Stimulated activated CD8-positive, alpha-beta memory T cell treated with anti-CD3 and anti-CD28 coated beads, Interleukin-7, amount 100 ng/mL, for 48 hours (primary cell): ENCODE data around the gene DMRT2.

Source experiments
- DNase-seq, 2 donors: peaks; one replicate each; pipeline ENCODE4 v3.0.0-alpha.2; 2020; ENCODE audit warnings: low read depth in 1 of 2; ENCODE audit errors: extremely low read depth in 1 of 2

Gene DMRT2

DNA sequence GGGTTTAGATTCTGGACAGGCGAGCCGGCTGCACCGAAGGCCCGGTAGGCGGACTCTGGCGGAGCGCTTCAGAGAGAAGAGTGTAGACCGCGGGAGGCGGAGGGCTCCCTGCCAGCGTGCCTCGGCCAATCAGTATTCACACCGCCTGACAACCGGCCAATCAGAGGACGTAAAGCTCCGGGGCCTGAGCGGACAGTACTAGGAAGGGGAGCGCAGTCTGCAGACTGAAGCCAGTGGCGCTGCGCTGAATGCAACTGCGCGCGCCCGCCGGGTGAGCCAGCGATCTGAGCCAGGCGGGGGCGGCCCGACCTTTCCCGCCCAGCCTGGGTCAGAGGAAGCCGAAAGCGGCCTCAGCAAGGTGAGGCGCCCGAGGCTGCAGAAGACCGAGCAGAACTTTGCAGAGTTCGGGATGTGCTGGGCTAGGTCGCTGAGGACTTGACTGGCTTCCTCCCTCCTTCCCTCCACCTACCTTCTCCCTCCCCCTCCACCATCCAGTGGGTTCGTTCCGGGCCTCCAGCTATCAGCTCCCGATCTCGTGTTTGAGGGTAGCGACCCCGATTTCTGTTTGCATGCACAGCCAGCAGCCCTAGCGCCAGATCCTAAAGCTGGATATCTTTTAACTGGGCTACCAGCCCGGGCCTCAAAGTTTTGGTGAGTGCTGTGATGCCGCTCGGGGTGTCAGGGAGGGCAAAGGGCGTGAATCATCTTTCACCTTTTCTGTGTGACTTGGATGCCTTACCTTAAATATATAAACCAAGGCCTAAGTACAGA is at the start of gene DMRT2:
Gene DMRT2, plus strand, starts transcription at position 233 of the 771 bp plus-strand sequence. CDS start 1,257 bp downstream, outside the sequence.
- DNase-seq = no peak

DNA sequence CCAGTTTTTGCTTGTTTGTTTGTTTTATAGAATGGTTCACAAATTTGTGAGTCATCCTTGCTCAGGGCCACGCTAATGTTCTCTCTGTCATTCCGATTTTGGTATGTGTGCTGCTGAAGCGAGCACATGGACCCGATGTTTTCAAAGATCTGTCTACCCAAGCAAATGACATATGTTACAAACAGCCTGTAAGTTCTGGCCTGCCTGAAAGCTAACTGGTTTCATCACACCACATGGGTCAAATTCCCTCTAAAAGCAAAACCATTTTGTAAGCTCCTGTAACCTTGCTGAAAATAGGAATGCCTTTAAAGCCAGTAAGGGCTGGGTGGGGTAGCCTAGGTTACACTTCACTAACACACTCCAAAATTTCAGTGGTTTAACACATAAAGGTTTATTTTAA is 48.3 kb upstream of the DMRT2 start:
- DNase-seq = no peak

DNA sequence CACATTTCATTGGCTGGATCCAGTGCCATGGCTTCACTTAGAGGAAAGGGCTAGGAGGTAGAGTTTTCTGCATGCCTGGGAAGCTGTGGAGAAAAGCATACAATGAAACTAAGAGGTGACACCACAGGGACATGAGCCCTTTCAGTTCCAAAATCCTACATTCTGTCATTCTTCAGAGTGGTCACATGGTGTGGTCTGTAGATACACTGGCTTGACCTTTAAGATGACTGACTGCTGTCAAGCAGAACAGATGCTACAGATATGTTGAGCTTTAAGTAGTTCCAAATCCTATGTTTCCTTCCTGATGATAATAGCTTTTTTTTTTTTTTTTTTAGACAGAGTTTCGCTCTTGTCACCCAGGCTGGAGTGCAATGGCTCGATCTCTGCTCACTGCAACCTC is 47.5 kb upstream of the DMRT2 start:
- no peak for DNase-seq

DNA sequence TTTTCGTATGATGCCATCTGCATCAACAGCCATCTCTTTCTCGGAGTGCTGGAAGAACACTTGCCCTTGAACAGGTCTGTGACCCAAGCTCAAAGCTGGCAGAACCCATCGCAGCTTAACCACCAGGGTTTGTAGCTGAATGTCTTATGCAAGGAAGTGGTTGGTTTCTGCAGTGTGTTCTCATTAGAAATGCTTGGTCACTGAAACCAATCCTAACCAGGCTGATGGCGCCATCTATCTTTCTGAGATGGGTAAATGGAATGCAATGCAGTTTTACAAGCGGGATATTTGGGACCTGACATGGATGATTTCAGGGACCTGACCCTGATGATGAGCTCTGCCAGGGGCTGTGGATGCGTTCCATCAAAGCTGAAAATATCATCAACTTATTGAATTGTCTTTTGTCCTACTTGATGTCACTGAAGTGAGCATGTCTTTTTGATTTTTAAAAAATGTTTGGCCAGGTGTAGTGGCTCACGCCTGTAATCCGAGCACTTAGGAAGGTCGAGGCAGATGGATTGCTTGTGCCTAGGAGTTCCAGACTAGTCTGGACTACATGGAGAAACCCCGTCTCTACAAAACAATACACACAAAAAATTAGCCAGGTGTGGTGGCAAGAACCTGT is 45.0 kb upstream of the DMRT2 start:
- no peak for DNase-seq

DNA sequence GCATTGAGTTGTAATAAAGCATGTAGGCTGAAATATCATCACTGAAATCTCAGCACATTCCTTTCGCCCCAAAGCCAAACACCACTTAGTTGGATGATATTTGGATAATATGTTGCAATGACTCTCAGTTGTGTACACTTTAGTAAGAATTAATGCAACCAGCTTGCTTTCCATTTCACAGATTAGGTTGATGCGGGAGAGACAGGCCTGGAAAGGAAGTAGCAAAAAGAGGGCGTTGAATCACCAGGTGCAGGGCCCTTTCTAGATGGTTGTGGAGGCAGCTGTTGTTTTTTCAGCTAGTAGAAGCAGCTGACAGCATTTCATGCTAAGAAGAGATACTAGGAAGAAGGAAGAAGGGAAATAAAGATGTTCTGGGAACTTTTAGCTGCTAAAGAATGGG is 42.8 kb upstream of the DMRT2 start:
- DNase-seq = no peak

DNA sequence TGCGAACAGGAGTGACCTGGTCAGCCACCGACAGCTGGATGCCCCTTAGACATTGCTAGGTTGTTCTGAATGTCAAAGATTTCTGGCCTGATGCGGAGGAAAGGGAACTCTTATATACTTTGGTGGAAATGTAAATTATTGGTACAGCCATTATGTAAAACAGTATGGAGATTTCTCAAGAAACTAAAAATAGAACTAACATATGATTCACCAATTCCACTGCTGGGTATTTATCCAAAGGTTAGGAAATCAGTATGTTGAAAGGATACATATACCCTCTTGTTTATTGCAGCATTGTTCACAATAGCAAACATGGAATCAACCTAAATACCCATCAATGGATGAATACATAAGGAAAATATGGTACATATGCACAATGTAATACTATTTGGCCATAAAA is 41.9 kb upstream of the DMRT2 start:
- DNase-seq = no peak

DNA sequence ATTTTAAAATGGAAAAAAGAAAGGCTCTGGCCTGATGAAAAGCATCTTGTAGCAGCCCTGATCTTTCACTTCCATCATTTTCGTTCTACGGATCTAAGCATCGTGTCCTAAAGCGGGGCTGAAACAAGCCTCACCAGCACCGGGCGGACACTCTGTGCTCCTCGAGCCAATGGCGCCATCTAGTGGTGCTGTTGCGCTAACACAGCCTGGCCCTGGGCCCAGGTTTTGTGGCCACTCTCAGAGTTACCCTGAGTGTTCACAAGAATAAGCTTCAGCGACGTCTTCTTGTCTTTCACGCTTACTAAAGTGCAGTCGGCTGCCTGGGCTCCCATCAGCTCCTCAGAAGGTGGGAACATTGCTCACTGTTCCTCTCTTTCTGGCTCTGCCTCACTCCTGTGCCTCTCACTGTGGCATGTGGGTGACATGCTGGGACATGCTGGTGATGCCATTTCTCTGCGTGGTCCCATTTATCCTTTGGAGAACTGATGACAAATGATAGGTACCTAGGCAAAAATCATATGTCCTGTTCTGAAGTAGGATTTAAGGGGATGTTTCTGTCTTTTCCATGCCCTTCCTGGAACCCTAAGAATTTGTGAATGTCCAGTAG is 41.0 kb upstream of the DMRT2 start:
- peak; percentile 27 to 56 for DNase-seq

DNA sequence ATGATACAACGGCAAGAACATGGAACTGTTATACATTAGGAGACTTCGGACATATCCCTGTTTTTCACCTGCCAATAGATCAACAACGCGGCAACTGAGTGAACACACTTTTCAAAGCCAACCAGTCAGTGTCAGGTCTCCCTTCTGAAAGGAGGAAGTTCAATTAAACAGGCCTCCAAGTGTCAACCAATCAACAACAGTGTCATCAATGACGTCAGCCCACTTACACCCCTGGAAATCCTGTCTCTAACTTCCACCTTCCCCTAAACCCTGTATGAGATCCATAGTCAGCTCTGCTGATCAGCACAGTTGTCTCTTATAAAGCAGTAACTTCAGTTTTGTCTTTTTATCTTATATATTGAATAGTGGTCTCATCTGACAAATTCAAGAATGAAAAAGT is 37.1 kb upstream of the DMRT2 start:
- no peak for DNase-seq

DNA sequence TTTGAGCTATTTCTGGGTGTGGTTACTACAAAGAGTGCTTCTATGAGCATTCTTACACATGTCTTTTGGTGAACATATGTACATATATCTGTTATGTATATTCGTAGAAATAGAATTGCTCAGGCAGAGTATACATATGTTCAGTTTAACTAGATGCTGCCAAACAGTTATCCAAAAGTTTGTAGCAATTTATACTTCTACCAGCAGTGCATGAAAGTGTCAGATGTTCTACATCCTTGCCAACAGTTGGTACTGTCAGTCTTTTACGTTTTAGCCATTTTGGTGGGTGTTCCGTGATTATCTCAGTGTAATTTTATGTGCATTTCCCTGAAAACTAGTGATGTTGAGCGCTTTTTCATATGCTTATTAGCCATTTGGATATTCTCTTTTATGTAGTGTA is 35.9 kb upstream of the DMRT2 start:
- DNase-seq = no peak

DNA sequence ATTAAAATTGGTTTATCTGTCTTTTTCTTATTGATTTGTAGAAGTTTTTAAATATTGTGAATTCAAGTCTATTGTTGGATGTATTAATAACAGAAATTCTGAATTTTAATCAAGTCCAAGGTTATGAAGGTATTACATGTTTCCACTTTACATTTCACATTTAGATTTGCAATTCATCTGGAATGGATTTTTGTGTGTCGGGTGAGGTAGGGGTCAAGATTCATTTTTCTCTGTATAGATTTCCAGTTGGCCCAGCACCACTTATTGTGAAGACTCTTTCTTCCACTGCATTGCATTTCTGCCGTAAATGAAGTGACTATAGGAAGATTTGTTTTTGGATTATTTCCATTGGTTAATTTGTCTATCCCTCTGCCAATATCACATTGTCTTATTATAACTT is 35.5 kb upstream of the DMRT2 start:
- DNase-seq = no peak

DNA sequence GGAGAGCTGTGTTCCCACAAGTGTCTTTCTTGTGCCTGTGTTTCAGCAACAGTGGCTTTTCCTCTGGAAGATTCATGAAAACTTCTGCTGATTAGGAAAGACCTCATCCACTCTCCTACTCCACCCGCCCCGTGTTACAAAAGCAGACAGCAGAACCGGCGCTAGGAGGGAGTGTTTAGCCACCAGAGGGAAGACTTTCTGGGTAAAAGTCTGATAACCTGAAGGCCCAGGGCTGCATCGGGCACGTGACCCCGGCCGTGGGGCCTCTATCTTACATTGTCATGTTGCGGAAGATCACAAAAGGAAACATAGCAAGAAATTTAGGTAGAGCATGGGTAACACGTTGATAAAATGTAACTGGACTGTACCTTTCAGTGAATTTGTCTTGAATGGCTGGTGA is 32.0 kb upstream of the DMRT2 start:
- no peak for DNase-seq

DNA sequence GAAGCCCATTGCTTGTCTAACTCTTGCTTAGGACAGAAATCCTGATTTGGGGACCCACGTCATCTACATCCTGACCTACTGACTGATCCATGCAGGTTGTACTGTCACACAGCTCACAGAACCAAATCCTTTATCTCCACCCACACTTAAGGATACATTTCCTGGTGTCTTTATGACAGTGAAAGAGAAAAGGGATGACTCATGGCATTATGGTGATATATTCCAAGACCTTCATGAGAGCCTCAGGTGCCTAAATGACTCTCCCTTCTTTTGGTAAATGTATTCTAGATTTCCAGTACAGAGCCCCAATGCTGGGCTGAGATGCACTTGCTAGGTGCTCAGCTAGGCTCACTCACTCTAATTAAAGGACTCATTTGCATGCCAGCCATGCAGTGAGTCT is 26.0 kb upstream of the DMRT2 start:
- DNase-seq = no peak

DNA sequence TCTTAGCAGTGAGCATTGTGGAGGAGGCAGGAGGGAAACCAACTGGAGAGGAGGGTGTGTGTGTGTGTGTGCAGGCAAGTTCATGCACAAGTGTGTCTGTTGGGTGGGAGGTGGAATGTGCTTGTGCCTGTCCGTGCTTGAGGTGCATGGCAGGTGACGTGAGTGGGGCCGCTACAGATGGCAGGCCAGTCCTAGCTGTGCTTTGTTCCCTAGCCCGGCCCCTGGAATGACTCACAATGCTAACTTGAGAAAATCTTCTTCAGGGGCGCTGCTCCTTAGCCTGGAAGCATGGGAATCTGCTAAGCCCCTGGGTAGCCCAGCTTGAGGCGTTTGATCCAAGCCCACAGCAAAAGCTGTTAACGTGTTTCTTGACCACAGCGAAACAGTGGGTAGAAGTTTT is 25.0 kb upstream of the DMRT2 start:
- DNase-seq = no peak

DNA sequence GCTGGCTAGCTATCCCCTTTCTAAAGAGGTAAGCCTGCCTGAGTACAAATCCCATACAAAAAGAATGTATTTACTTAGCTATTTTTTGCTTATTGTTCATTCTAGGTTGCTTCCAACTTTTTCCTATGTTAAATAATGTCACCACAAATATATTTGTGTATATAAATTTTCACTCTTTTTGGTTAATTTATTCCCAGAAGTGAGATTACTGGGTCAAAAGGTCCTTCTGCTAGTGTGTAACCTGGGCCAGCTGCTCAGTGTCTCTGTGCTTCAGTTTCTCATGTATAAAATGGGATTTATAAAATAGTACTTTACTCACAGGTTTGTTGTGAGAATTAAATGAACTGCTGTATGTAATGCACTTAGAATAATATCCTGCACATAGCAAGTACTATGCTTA is 23.9 kb upstream of the DMRT2 start:
- DNase-seq = no peak

DNA sequence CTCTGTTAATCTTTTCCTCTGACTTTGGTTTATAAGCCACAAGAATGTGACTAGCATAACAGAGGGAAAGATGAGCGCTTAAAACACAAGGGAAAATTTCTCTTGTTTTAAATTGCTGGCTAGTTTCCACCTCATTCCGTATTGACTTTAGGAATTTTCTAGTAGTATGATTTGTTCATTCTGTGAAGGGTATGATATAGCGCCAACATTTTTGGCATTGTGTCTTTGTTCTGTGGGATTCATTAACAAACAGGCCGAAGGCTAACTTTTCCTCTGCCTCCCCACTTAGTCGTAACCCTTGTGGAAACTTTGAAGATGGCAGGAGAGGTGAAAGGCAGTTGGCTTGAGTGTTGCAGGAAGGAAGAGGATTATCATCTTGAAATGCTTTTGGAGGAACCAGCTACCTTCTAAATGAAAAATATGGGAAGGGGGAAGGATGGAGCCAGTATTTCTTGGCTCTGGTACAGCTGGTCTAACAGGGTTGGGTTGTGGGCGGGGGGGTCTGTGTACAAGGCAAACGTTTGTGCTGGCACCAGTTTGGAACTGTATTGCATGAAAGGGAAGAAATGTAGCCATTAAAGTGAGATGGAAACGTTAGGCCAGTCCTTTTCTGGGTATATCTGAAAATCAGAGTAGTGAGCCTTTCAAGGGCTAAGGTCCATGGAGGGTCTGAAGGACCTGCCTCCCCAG is 21.5 kb upstream of the DMRT2 start:
- DNase-seq = no peak

DNA sequence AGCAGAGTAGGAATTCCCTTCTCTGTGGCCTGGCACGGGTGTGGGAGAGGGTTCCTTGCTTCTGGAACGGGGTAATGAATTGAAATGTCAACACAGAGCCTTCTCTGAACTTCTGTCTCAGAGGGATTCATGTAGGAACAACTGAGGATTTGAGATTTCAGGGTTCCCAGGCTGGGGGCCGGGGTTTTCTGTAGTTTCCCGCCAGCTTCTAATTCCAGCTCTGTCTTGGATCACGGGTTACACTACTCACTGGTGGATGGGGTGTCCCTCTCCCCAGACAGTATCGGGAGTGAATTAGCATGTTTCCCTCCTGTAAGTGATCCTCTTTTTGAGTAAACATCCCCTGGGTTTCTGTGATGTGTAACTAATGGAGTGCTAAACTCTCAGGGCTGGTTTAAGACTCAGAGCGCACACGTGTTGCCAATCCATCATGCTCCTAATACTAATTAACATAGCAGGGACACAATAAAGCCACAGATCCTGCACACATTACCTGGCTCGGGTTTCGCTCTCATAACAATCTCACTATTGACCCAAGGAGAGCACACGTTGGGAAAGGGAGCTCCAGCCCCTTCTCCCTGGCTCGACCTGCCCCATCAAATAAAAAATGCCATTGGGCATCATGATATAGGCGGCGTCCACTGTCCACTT is 18.1 kb upstream of the DMRT2 start:
- DNase-seq = no peak

DNA sequence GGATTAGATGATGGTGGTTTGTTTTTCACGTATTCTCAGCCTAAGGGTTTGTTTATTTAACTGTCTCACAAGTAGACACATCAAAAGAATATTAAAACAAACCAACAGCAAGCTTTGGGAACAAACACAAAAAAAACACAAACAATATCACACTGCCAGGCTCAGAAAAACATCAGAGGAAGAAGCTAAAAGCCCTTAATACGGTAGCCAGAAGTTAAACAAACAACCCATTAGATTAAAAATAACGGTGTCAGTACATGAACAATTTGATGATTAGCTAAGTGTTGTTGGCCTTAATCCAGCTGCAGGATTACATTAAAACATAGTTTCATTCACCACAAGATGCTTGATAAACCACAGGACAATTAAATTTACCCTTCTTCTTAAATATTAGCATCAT is 15.9 kb upstream of the DMRT2 start:
- no peak for DNase-seq

DNA sequence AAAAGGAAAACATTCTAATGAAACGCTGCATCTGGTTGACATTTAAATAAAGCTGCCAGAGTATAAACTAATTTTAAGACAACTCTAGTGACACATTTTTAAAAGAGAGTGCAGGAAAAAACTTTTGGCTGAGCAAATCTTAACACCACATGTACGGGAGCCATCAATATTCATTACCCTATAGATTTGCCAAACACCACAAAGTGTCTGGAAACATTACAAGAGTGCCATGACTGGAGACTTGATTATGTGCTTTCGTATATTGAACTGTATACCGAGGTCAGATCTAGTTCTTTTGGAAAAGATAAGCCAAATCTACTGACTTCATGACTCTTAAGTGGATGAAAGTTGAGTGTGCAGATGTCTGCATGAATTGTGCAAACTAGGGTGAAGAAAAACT is 10.6 kb upstream of the DMRT2 start:
- no peak for DNase-seq

DNA sequence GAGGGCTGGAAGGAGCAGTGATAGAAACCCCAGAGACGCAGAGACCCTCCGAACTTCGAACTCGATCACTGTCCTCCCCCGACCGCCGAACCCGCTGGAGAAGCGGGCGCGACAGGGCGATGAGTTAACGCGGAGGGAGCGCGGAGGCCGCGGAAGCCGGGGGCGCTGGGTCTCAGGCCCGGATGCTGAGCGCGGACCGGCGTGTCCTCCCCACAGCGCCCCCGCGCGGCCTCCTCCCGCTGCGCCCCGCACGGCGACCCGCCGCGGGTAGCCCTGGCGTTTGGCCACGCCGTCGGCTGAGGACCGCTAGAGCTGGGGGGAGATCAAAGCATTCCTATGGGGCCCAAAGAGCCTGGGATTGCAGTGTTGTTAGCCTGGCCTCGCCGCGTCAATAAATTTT is 7.7 kb upstream of the DMRT2 start:
- DNase-seq = no peak

DNA sequence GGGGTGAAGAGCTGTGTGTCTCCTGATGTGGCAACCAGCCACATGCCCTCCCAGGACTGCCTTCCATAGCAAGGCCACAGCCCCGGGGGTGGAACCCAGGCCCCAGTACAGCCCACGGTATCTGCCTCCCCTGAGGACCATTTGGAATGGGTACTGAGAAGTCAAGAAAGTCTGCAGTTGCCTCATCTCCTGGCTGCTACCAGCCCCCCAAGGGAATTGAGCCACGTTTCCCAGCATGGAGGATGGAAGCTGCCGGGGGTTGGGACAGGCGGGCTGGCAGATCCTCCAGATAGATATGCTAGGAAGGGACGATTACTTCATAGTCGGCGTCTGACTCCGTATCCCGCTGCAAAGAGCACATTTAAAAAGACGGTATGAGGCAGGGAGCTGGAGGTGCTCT is 5.5 kb upstream of the DMRT2 start:
- DNase-seq = no peak
